Right lobe of liver (tissue), 4 donors: Measurements from ENCODE around the gene FBXO17.

ENCODE experiments used
- CTCF ChIP-seq, 4 donors: fragments of 200-600 bp in 3 of 4; fragments of 450-650 bp in 1 of 4; IDR thresholded peaks; one replicate each; pipeline versions ENCODE4 v1.5.1 to v1.8.0; 2016 to 2022; ENCODE audit warnings: antibody characterized with exemption in 4 of 4, mild to moderate bottlenecking in 2 of 4
- POLR2A ChIP-seq: fragments of 450-650 bp; IDR thresholded peaks from one replicate; pipeline ENCODE4 v1.6.1; 2017; ENCODE audit warnings: antibody characterized with exemption, mild to moderate bottlenecking
- donor health status: DM: no; HTN: no; CAD: no.
- donor health status: DM: no; HTN: no; CAD: no.
- donor health status: DM: no; HTN: yes; CAD: no.

GRCh38 chr19:38929929-38930775 is 45.4 kb downstream of the FBXO17 start, which contains the start of gene SARS2:
- TF ChIP-seq POLR2A = peak; percentile 57
- peak; percentile 99 to 100 (median 100) for TF ChIP-seq CTCF (IDR thresholded peaks at IDR 0.05)
